Measurements from ENCODE around the gene ADSS2.
A peak's percentile ranks its signal among the peaks of the same experiment; 100 is the strongest.

The ADSS2 gene

DNA sequence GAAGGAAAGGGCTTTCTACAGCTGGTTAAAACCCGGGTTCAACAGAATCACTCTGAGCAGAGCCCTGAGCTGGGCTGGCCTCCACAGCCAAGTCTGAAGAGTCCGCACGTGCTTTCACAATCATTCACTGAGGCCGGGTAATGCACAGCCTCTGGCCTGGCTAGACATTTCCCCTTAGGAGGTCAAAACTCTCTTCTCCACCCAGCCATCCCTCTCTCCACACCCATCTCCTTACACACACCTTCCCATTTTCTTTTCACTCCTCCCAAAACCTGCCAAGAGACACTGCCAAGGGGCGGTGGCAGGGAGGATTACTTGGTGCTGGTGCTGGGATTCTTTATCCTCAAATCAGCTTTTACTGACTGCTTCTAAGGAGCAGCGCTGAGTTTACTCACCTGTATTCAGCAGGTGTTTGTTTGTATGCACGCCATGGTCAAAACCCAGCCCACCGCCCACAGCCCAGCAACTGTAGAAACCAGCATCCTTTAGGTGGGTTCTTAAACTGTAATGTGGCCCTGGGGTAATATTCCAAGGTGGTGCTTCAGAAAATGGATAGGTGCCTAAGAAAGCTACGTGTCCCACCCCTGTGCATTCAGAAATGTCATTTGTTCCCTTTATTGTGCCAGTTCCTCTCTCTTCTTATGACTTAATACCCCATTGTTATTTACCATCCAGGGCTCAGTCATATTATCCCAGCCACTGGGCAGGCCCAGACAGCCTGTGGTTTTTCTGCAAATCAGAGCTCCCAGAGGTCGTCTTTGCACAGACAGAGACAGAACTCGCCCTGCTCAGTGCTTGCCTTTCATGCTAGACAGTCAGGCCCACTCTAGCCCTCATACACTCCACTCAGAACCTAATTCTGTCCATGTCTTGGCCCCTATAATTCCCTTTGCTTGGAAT is 80.2 kb downstream of the ADSS2 start:
- H3K4me1 ChIP-seq (ENCODE audit: control insufficient read depth, insufficient read depth, low read depth, low read length) = no peaks in the 10 kb centered on the region
- WGBS = 75% methylated on average over 9 of the region's 11 CpGs

DNA sequence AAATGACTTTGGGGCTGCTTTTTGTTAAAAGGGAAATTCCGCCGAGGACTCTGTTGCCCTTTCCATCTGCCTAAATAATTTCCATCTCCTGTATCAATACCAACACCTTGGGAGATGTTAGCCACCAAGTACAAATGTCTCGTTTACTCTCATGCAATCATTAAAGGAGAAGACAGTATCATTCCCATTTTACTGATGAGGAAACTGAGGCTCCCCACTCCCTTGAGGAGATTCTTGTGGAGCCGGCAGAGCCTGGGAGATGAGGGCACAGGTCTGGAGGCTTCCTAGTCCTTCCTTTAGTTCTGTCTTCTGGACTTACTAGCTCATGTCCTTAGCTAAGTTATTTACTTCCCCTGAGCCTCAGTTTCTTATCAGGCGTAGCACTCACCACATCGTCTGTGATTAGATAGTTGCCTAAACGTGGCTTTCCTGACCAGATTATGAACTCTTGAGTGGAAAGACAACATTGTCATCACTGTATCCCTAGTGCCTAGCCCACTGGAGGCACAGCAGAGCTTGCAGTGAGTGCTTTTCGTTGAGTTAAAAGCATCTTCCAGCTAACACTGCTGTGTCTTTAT is 81.6 kb downstream of the ADSS2 start:
- no peak overlapping the region for H3K27ac ChIP-seq (ENCODE audit: low read length, poor library complexity, severe bottlenecking)
- H4K91ac ChIP-seq (ENCODE audit: low read length) = no peak overlapping the region
- no peak overlapping the region for H3K23ac ChIP-seq (ENCODE audit: low read length in 2 of 2)
- no peak overlapping the region for H3K4me3 ChIP-seq (ENCODE audit: insufficient read depth in 1 of 2, low read depth in 1 of 2, low read length in 2 of 2)
- H2BK5ac ChIP-seq (ENCODE audit: low read depth, low read length, poor library complexity, severe bottlenecking) = no peak overlapping the region
- H3K4ac ChIP-seq (ENCODE audit: low read depth in 1 of 2, low read length in 2 of 2) = no peak overlapping the region
- no peak overlapping the region for H2BK12ac ChIP-seq (ENCODE audit: low read length in 2 of 2)
- H4K8ac ChIP-seq (ENCODE audit: low read length) = no peak overlapping the region
- H3K9me3 ChIP-seq (ENCODE audit: control insufficient read depth, low read length) = no peaks in the 10 kb centered on the region
- no peak overlapping the region for H2AK5ac ChIP-seq (ENCODE audit: low read length, severe bottlenecking)
- no peaks in the 10 kb centered on the region for H3K4me1 ChIP-seq (ENCODE audit: control insufficient read depth, insufficient read depth, low read depth, low read length)
- H3K14ac ChIP-seq (ENCODE audit: low read length in 2 of 2) = no peak overlapping the region
- no peaks in the 10 kb centered on the region for H3K36me3 ChIP-seq (ENCODE audit: control insufficient read depth in 1 of 2, insufficient read depth in 2 of 2, low read depth in 1 of 2, low read length in 2 of 2)
- no peak overlapping the region for H3K9ac ChIP-seq (ENCODE audit: low read length)
- no peak overlapping the region for H2BK15ac ChIP-seq (ENCODE audit: low read depth, poor library complexity, severe bottlenecking)
- DNase-seq = no peak
- H3K4me2 ChIP-seq (ENCODE audit: low read length, poor library complexity, severe bottlenecking) = no peak overlapping the region
- no peak overlapping the region for H2BK120ac ChIP-seq (ENCODE audit: low read depth, low read length)
- H3K79me1 ChIP-seq (replicated peaks; ENCODE audit: low read length, poor library complexity, severe bottlenecking) = no peaks in the 10 kb centered on the region
- 73% methylated on average over 8 of the region's 8 CpGs for WGBS
- peak overlapping the region in 1 of 2 experiments; percentile 29 for H3K18ac ChIP-seq (ENCODE audit: low read depth in 1 of 2, low read length in 2 of 2)
- H2AFZ ChIP-seq (ENCODE audit: low read depth, low read length) = no peak overlapping the region
- H3K27me3 ChIP-seq (ENCODE audit: control insufficient read depth in 1 of 2, insufficient read depth in 1 of 2, low read length in 2 of 2) = no peaks in the 10 kb centered on the region

More for the DNA sequence above, 80.2 kb downstream of the ADSS2 start:
- Histone ChIP-seq H3K36me3 (ENCODE audit: control insufficient read depth in 1 of 2, insufficient read depth in 2 of 2, low read depth in 1 of 2, low read length in 2 of 2) (no peaks in the 10 kb centered on the region), H2BK5ac (ENCODE audit: low read depth, low read length, poor library complexity, severe bottlenecking) (no peak overlapping the region), H3K4me3 (ENCODE audit: insufficient read depth in 1 of 2, low read depth in 1 of 2, low read length in 2 of 2) (no peak overlapping the region), H3K27ac (ENCODE audit: low read length, poor library complexity, severe bottlenecking) (no peak overlapping the region), H2AFZ (ENCODE audit: low read depth, low read length) (no peak overlapping the region), H3K9me3 (ENCODE audit: control insufficient read depth, low read length) (no peaks in the 10 kb centered on the region), H3K14ac (ENCODE audit: low read length in 2 of 2) (no peak overlapping the region), H3K23ac (ENCODE audit: low read length in 2 of 2) (no peak overlapping the region), H3K4me2 (ENCODE audit: low read length, poor library complexity, severe bottlenecking) (no peak overlapping the region), H4K91ac (ENCODE audit: low read length) (no peak overlapping the region), H2BK120ac (ENCODE audit: low read depth, low read length) (no peak overlapping the region), H3K27me3 (ENCODE audit: control insufficient read depth in 1 of 2, insufficient read depth in 1 of 2, low read length in 2 of 2) (no peaks in the 10 kb centered on the region), H3K79me1 (replicated peaks; ENCODE audit: low read length, poor library complexity, severe bottlenecking) (no peaks in the 10 kb centered on the region), H2BK15ac (ENCODE audit: low read depth, poor library complexity, severe bottlenecking) (no peak overlapping the region), H3K18ac (ENCODE audit: low read depth in 1 of 2, low read length in 2 of 2) (no peak overlapping the region), H2AK5ac (ENCODE audit: low read length, severe bottlenecking) (no peak overlapping the region), H3K4ac (ENCODE audit: low read depth in 1 of 2, low read length in 2 of 2) (peak overlapping the region in 1 of 2 experiments; percentile 67), H2BK12ac (ENCODE audit: low read length in 2 of 2) (no peak overlapping the region), H4K8ac (ENCODE audit: low read length) (no peak overlapping the region), H3K9ac (ENCODE audit: low read length) (no peak overlapping the region)
- DNase-seq = no peak

DNA sequence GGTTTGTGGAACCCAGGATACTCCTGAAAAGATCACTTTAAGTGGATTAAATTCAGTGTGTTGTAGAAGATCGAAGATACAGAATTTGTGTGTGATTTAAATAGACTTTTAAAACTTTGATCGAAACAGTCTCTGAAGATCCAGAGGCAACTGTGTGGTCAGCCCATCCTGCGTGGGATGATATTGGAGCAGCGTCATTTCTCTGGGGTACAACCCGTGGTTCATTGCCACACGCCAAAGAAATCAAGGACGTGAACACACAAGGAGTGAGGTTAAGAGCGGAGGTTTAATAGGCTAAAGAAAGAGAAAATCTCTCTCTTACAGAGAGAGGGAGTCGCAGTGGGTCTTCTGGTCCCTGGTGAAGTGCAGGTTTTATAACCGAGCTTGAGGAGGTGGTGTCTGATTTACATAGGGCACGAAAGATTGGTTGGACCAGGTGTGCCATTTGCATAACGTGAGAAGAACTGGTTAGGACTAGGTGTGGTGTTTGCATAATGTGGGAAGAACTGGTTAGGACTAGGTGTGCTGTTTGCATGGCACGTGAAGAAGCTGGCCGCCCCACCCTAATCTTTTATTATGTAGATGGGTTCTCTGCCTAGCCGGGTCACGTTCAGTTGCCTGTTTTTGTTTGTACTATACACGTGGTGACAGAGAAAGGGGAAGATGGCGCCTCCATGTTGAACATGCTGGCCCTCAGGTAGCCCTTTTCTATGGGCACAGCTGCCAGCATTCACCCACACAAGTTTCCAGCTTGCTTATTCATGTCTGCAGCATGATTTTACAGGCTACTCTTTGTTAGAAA is 82.3 kb downstream of the ADSS2 start:
- WGBS = 68% methylated on average over 17 of the region's 18 CpGs
- no peak overlapping the region for H3K4me2 ChIP-seq (ENCODE audit: low read length, poor library complexity, severe bottlenecking)
- H3K36me3 ChIP-seq (ENCODE audit: control insufficient read depth in 1 of 2, insufficient read depth in 2 of 2, low read depth in 1 of 2, low read length in 2 of 2) = no peaks in the 10 kb centered on the region
- no peak overlapping the region for H3K23ac ChIP-seq (ENCODE audit: low read length in 2 of 2)
- no peak overlapping the region for H2BK15ac ChIP-seq (ENCODE audit: low read depth, poor library complexity, severe bottlenecking)
- no peak for DNase-seq
- peak overlapping the region; percentile 38 for H3K9ac ChIP-seq (ENCODE audit: low read length)
- no peak overlapping the region for H4K91ac ChIP-seq (ENCODE audit: low read length)
- no peak overlapping the region for H2BK12ac ChIP-seq (ENCODE audit: low read length in 2 of 2)
- H2AFZ ChIP-seq (ENCODE audit: low read depth, low read length) = no peak overlapping the region
- H4K8ac ChIP-seq (ENCODE audit: low read length) = no peak overlapping the region
- no peak overlapping the region for H2BK120ac ChIP-seq (ENCODE audit: low read depth, low read length)
- H3K27me3 ChIP-seq (ENCODE audit: control insufficient read depth in 1 of 2, insufficient read depth in 1 of 2, low read length in 2 of 2) = no peaks in the 10 kb centered on the region
- no peaks in the 10 kb centered on the region for H3K79me1 ChIP-seq (replicated peaks; ENCODE audit: low read length, poor library complexity, severe bottlenecking)
- H2BK5ac ChIP-seq (ENCODE audit: low read depth, low read length, poor library complexity, severe bottlenecking) = no peak overlapping the region
- H3K4me3 ChIP-seq (ENCODE audit: insufficient read depth in 1 of 2, low read depth in 1 of 2, low read length in 2 of 2) = no peak overlapping the region
- no peak overlapping the region for H3K4ac ChIP-seq (ENCODE audit: low read depth in 1 of 2, low read length in 2 of 2)
- H3K14ac ChIP-seq (ENCODE audit: low read length in 2 of 2) = no peak overlapping the region
- H3K9me3 ChIP-seq (ENCODE audit: control insufficient read depth, low read length) = no peaks in the 10 kb centered on the region
- H3K27ac ChIP-seq (ENCODE audit: low read length, poor library complexity, severe bottlenecking) = no peak overlapping the region
- H3K4me1 ChIP-seq (ENCODE audit: control insufficient read depth, insufficient read depth, low read depth, low read length) = no peaks in the 10 kb centered on the region
- no peak overlapping the region for H3K18ac ChIP-seq (ENCODE audit: low read depth in 1 of 2, low read length in 2 of 2)
- H2AK5ac ChIP-seq (ENCODE audit: low read length, severe bottlenecking) = no peak overlapping the region

DNA sequence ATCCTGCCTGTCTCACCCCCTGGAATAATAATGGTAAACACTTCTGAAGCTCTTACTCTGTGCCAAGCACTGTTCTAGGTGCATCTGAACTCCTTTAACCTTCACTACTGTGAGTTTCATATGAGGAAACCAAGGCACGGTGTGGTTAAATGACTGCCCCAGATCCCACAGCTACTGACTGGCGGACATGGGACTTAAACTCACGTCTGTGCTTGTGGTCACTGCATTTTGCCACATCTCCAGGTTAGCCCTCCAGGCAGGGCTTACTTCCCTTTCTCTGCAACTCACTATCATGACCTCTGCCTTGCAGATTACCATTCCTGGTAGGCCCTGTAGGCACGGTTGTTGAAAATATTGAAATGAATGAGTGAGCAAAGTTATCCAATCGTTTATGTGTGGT is 83.4 kb downstream of the ADSS2 start:
- Histone ChIP-seq H2BK15ac (ENCODE audit: low read depth, poor library complexity, severe bottlenecking) (no peak overlapping the region), H3K18ac (ENCODE audit: low read depth in 1 of 2, low read length in 2 of 2) (peak overlapping the region in 1 of 2 experiments; percentile 32), H3K36me3 (ENCODE audit: control insufficient read depth in 1 of 2, insufficient read depth in 2 of 2, low read depth in 1 of 2, low read length in 2 of 2) (no peaks in the 10 kb centered on the region), H3K4ac (ENCODE audit: low read depth in 1 of 2, low read length in 2 of 2) (no peak overlapping the region), H2BK5ac (ENCODE audit: low read depth, low read length, poor library complexity, severe bottlenecking) (no peak overlapping the region), H3K79me1 (replicated peaks; ENCODE audit: low read length, poor library complexity, severe bottlenecking) (no peaks in the 10 kb centered on the region), H2BK12ac (ENCODE audit: low read length in 2 of 2) (peak overlapping the region in 1 of 2 experiments; percentile 71), H3K23ac (ENCODE audit: low read length in 2 of 2) (no peak overlapping the region), H4K91ac (ENCODE audit: low read length) (no peak overlapping the region), H3K4me2 (ENCODE audit: low read length, poor library complexity, severe bottlenecking) (no peak overlapping the region), H3K14ac (ENCODE audit: low read length in 2 of 2) (peak overlapping the region in 1 of 2 experiments; percentile 61), H3K4me1 (ENCODE audit: control insufficient read depth, insufficient read depth, low read depth, low read length) (no peaks in the 10 kb centered on the region), H3K9me3 (ENCODE audit: control insufficient read depth, low read length) (no peaks in the 10 kb centered on the region), H3K9ac (ENCODE audit: low read length) (no peak overlapping the region), H4K8ac (ENCODE audit: low read length) (no peak overlapping the region), H2BK120ac (ENCODE audit: low read depth, low read length) (no peak overlapping the region), H3K4me3 (ENCODE audit: insufficient read depth in 1 of 2, low read depth in 1 of 2, low read length in 2 of 2) (no peak overlapping the region), H2AK5ac (ENCODE audit: low read length, severe bottlenecking) (no peak overlapping the region), H3K27me3 (ENCODE audit: control insufficient read depth in 1 of 2, insufficient read depth in 1 of 2, low read length in 2 of 2) (no peaks in the 10 kb centered on the region), H2AFZ (ENCODE audit: low read depth, low read length) (no peak overlapping the region), H3K27ac (ENCODE audit: low read length, poor library complexity, severe bottlenecking) (no peak overlapping the region)
- WGBS = 89% methylated on average over 5 of the region's 5 CpGs
- no peak for DNase-seq
